MM.1S (cell line): ENCODE data around the gene LRRC8C.

Source experiments
- DNase-seq: peaks from one replicate; pipeline ENCODE4 v3.0.0-alpha.2; 2015
- H2AFZ ChIP-seq: fragments of 300-600 bp; sonication (generic); 2 replicates; pipeline ENCODE4 v1.6.0; 2016; ENCODE audit warnings: antibody characterized with exemption, low read length
- H3F3A ChIP-seq: fragments of 300-600 bp; sonication (generic); 2 replicates; pipeline ENCODE4 v1.6.1; 2016; ENCODE audit warnings: mild to moderate bottlenecking, antibody characterized with exemption, low read length, moderate library complexity, mixed read lengths; ENCODE audit not compliant: insufficient read depth
- H3K27ac ChIP-seq: fragments of 300-600 bp; sonication (generic); 2 replicates; pipeline ENCODE4 v1.5.1; 2016; ENCODE audit warnings: mild to moderate bottlenecking, low read length
- H3K27me3 ChIP-seq: fragments of 300-600 bp; sonication (generic); replicated peaks from 2 replicates; pipeline ENCODE4 v1.6.0; 2016; ENCODE audit warnings: low read length; ENCODE audit not compliant: insufficient read depth
- H3K36me3 ChIP-seq: fragments of 300-600 bp; sonication (generic); replicated peaks from 2 replicates; pipeline ENCODE4 v1.6.1; 2016; ENCODE audit warnings: mild to moderate bottlenecking, low read length, mixed read lengths; ENCODE audit not compliant: insufficient read depth
- H3K4me1 ChIP-seq: fragments of 300-600 bp; sonication (generic); 2 replicates; pipeline ENCODE4 v1.6.1; 2016; ENCODE audit warnings: low read length, mixed read lengths
- H3K4me2 ChIP-seq: fragments of 300-600 bp; sonication (generic); 2 replicates; pipeline ENCODE4 v1.6.0; 2016; ENCODE audit warnings: low read depth, low read length
- H3K4me3 ChIP-seq: fragments of 300-600 bp; sonication (generic); 2 replicates; pipeline ENCODE4 v1.5.1; 2016; ENCODE audit warnings: low read length, mixed read lengths
- H3K79me2 ChIP-seq: fragments of 300-600 bp; sonication (generic); 2 replicates; pipeline ENCODE4 v1.6.1; 2016; ENCODE audit warnings: mixed run types, low read length, mixed read lengths
- H3K9ac ChIP-seq: fragments of 300-600 bp; sonication (generic); 2 replicates; pipeline ENCODE4 v1.6.1; 2016; ENCODE audit warnings: low read length, mixed read lengths
- H3K9me2 ChIP-seq: fragments of 300-600 bp; sonication (generic); replicated peaks from 2 replicates; pipeline ENCODE4 v1.6.1; 2016; ENCODE audit warnings: mild to moderate bottlenecking, low read length, mixed read lengths; ENCODE audit not compliant: insufficient read depth
- H3K9me3 ChIP-seq: fragments of 300-600 bp; sonication (generic); replicated peaks from 2 replicates; pipeline ENCODE4 v1.6.1; 2016; ENCODE audit warnings: mild to moderate bottlenecking, low read length, mixed read lengths; ENCODE audit not compliant: insufficient read depth
- H4K20me1 ChIP-seq: fragments of 300-600 bp; sonication (generic); 2 replicates; pipeline ENCODE4 v1.6.1; 2016; ENCODE audit warnings: mild to moderate bottlenecking, low read length, moderate library complexity, mixed read lengths; ENCODE audit not compliant: insufficient read depth
- EZH2 ChIP-seq: fragments of 300-600 bp; sonication (generic); optimal IDR thresholded peaks from 2 replicates; pipeline ENCODE3; 2017; ENCODE audit warnings: low read depth, mild to moderate bottlenecking, antibody characterized with exemption, low read length, mixed read lengths
- EZH2phosphoT487 ChIP-seq: fragments of 300-600 bp; sonication (generic); IDR thresholded peaks from 2 replicates; pipeline ENCODE4 v1.6.1; 2018; ENCODE audit warnings: antibody characterized with exemption, low read length
- TF ChIP-seq, protein P1 (sequence below): fragments of 300-600 bp; sonication (generic); IDR thresholded peaks from 2 replicates; pipeline ENCODE4 v1.5.1; 2016; ENCODE audit warnings: antibody characterized with exemption, low read length, mixed read lengths

LRRC8C gene

DNA sequence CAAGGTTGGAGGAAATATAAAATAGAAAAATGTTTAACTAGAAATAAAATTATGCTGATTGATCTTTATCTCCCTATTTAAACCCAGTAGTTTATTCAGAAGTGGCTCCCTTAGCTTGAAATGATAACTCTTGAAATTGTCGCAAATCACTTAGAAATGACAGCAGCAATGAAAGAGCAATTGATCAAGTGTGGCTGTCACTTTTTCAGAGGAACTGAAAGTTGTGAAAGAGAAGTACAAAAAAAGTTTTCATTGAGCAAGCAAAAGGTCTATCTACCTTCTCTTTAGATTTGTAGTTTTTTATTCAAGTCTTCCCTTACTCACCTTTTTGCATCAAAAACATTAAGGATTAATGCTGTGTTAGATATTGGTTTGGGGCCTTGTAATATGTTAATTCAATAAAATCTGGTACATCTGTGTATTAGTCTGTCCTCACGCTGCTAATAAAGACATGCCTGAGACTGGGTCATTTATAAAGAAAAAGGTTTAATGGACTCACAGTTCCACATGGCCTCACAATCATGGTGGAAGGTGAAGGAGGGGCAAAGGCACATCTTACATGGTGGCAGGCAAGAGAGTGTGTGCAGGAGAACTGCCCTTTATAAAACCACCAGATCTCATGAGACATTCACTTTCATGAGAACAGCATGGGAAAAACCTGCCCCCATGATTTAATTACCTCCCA is 48.3 kb downstream of the LRRC8C start:
- H3K4me3 ChIP-seq: no peak overlapping the region
- no peaks in the 10 kb centered on the region for H3K9me2 ChIP-seq
- H3K27ac ChIP-seq: no peak overlapping the region
- DNase-seq: no peak
- H3K79me2 ChIP-seq: peaks cover 46% of the 10 kb centered on the region
- no peaks in the 10 kb centered on the region for H4K20me1 ChIP-seq
- no peaks in the 10 kb centered on the region for H3K9me3 ChIP-seq
- H3F3A ChIP-seq: no peaks in the 10 kb centered on the region; the same call in 1 of the 2 replicates
- no peak overlapping the region for H2AFZ ChIP-seq
- 0 out of 2 replicates have a peak overlapping the region, but pooled peaks have one; percentile 13 for H3K4me2 ChIP-seq
- TF ChIP-seq, protein P1, sequence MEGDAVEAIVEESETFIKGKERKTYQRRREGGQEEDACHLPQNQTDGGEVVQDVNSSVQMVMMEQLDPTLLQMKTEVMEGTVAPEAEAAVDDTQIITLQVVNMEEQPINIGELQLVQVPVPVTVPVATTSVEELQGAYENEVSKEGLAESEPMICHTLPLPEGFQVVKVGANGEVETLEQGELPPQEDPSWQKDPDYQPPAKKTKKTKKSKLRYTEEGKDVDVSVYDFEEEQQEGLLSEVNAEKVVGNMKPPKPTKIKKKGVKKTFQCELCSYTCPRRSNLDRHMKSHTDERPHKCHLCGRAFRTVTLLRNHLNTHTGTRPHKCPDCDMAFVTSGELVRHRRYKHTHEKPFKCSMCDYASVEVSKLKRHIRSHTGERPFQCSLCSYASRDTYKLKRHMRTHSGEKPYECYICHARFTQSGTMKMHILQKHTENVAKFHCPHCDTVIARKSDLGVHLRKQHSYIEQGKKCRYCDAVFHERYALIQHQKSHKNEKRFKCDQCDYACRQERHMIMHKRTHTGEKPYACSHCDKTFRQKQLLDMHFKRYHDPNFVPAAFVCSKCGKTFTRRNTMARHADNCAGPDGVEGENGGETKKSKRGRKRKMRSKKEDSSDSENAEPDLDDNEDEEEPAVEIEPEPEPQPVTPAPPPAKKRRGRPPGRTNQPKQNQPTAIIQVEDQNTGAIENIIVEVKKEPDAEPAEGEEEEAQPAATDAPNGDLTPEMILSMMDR: no peak
- TF ChIP-seq EZH2phosphoT487 (no peak), EZH2 (no peak)
- H3K27me3 ChIP-seq: no peaks in the 10 kb centered on the region
- H3K36me3 ChIP-seq: no peaks in the 10 kb centered on the region
- 0 out of 2 replicates have a peak, but pooled peaks cover 9% of the 10 kb centered on the region for H3K4me1 ChIP-seq
- H3K9ac ChIP-seq: no peak overlapping the region

DNA sequence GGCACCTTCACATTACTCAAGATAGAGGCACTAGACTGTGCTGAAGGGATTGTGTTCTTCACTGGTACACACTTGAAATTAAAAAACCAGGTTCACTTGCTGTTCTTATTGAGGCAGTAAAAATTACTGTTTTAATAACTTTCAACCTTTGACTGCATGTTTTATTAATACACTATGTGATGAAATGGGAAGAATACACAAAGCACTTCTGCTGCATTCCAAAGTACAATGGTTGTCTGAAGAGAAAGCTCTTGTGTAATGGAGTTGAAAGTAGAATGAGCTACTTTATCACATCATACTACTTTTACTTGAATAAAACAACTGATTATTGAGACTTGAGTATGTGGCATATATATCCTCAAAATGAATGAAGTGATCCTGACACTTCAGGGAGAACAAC is 49.7 kb downstream of the LRRC8C start:
- no peak overlapping the region for H3K4me3 ChIP-seq
- no peaks in the 10 kb centered on the region; the same call in 1 of the 2 replicates for H3F3A ChIP-seq
- TF ChIP-seq EZH2phosphoT487: no peak
- no peak for TF ChIP-seq EZH2
- TF ChIP-seq, protein P1: no peak
- no peaks in the 10 kb centered on the region for H3K9me3 ChIP-seq
- 0 out of 2 replicates have a peak, but pooled peaks cover 9% of the 10 kb centered on the region for H3K4me1 ChIP-seq
- H3K27me3 ChIP-seq: no peaks in the 10 kb centered on the region
- no peak overlapping the region for H3K9ac ChIP-seq
- H2AFZ ChIP-seq: no peak overlapping the region
- no peaks in the 10 kb centered on the region for H4K20me1 ChIP-seq
- no peaks in the 10 kb centered on the region for H3K9me2 ChIP-seq
- no peaks in the 10 kb centered on the region for H3K36me3 ChIP-seq
- H3K27ac ChIP-seq: no peak overlapping the region
- peaks cover 32% of the 10 kb centered on the region for H3K79me2 ChIP-seq
- no peak for DNase-seq
- H3K4me2 ChIP-seq: no peak overlapping the region

DNA sequence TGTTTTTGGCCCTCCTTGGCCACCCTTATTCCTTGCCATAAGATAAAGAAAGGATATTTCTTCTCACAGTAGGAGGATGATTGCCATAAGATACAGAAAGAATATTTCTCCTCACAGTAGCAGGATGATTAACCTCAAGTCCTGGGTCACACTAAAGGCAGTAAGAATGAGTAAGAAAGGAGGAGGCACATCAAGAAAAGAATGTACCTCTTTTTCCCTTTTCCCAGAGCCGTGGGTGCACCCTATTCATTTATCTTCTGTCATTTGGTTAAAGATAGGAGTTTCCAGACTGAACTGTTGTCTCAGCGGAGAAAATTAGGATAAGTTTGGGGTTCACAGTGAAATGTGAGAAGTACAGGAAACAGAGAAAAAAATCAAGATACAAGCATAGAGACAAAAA is 52.5 kb downstream of the LRRC8C start:
- H3F3A ChIP-seq: no peaks in the 10 kb centered on the region; the same call in 1 of the 2 replicates
- no peaks in the 10 kb centered on the region for H3K9me3 ChIP-seq
- 0 out of 2 replicates have a peak, but pooled peaks cover 9% of the 10 kb centered on the region for H3K4me1 ChIP-seq
- no peak for TF ChIP-seq EZH2
- TF ChIP-seq, protein P1: no peak
- TF ChIP-seq EZH2phosphoT487: no peak
- no peaks in the 10 kb centered on the region for H3K36me3 ChIP-seq
- no peak overlapping the region for H3K27ac ChIP-seq
- no peaks in the 10 kb centered on the region for H4K20me1 ChIP-seq
- no peak overlapping the region for H3K4me2 ChIP-seq
- H3K27me3 ChIP-seq: no peaks in the 10 kb centered on the region
- DNase-seq: no peak
- no peaks in the 10 kb centered on the region for H3K9me2 ChIP-seq
- peaks cover 18% of the 10 kb centered on the region for H3K79me2 ChIP-seq
- H3K9ac ChIP-seq: no peak overlapping the region
- H3K4me3 ChIP-seq: no peak overlapping the region
- H2AFZ ChIP-seq: no peak overlapping the region
